CD14-positive monocyte (primary cell): ENCODE measurements around the gene GRIN1. TPM values are rescaled to one million over a fixed set of nuclear protein-coding genes. Genes with fewer than 3 reads are reported as not detected.
A peak's percentile ranks its signal among the peaks of the same experiment; 100 is the strongest.

Experiments used
- DNase-seq, 3 donors: peaks; one replicate each; pipeline ENCODE4 v3.0.0-alpha.2; 2011 to 2022
- H2AFZ ChIP-seq: 2 replicates; pipeline ENCODE4 v1.6.0; 2012; ENCODE audit warnings: mild to moderate bottlenecking, low read depth, low read length, inconsistent platforms; ENCODE audit not compliant: insufficient read depth, poor library complexity, severe bottlenecking
- H3K27ac ChIP-seq, 2 donors: 1 replicate in 1 of 2; 2 replicates in 1 of 2; pipeline ENCODE4 v1.5.1; 2012 to 2013; ENCODE audit warnings: low read length in 2 of 2, control low read depth in 1 of 2, inconsistent platforms in 1 of 2, low read depth in 1 of 2, mild to moderate bottlenecking in 1 of 2
- H3K27me3 ChIP-seq, 2 donors: one replicate each; pipeline versions ENCODE4 v1.6.0 to v1.6.1; 2011 to 2013; ENCODE audit warnings: low read length in 2 of 2; ENCODE audit not compliant: control insufficient read depth in 2 of 2, insufficient read depth in 2 of 2
- H3K36me3 ChIP-seq, 2 donors: replicated peaks in 1 of 2; 1 replicate in 1 of 2; 2 replicates in 1 of 2; pipeline versions ENCODE4 v1.5.1 to v1.6.1; 2012 to 2013; ENCODE audit warnings: low read length in 2 of 2, control low read depth in 1 of 2, inconsistent platforms in 1 of 2, mild to moderate bottlenecking in 1 of 2; ENCODE audit not compliant: insufficient read depth in 2 of 2, control insufficient read depth in 1 of 2
- H3K4me1 ChIP-seq, 2 donors: 1 replicate in 1 of 2; 2 replicates in 1 of 2; pipeline versions ENCODE4 v1.5.1 to v1.6.1; 2012 to 2013; ENCODE audit warnings: low read length in 2 of 2, control low read depth in 1 of 2, inconsistent platforms in 1 of 2, mild to moderate bottlenecking in 1 of 2, moderate library complexity in 1 of 2; ENCODE audit not compliant: insufficient read depth in 2 of 2, control insufficient read depth in 1 of 2
- H3K4me2 ChIP-seq: replicated peaks from 2 replicates; pipeline ENCODE3; 2012; ENCODE audit warnings: low read length, moderate library complexity, mild to moderate bottlenecking; ENCODE audit not compliant: poor library complexity, severe bottlenecking; ENCODE audit errors: extremely low read depth
- H3K4me3 ChIP-seq, 3 experiments: fragments of 200-600 bp in 1 of 3; sonication (generic) in 1 of 3; replicated peaks in 1 of 3; 1 replicate in 2 of 3; 2 replicates in 1 of 3; pipeline ENCODE4 v1.5.1; 2011 to 2013; ENCODE audit warnings: low read length in 3 of 3, mild to moderate bottlenecking in 3 of 3, control low read depth in 2 of 3, low read depth in 2 of 3, inconsistent platforms in 1 of 3, moderate library complexity in 1 of 3
- H3K79me2 ChIP-seq: 2 replicates; pipeline ENCODE4 v1.6.0; 2012; ENCODE audit warnings: mild to moderate bottlenecking, control low read depth, inconsistent platforms, low read length, moderate library complexity; ENCODE audit not compliant: insufficient read depth
- H3K9ac ChIP-seq: 2 replicates; pipeline ENCODE4 v1.6.0; 2017; ENCODE audit warnings: low read length, mild to moderate bottlenecking; ENCODE audit not compliant: insufficient read depth, poor library complexity, severe bottlenecking
- H3K9me3 ChIP-seq, 2 donors: replicated peaks in 1 of 2; 1 replicate in 1 of 2; 2 replicates in 1 of 2; pipeline versions ENCODE4 v1.5.1 to v1.6.1; 2012 to 2013; ENCODE audit warnings: low read length in 2 of 2, control low read depth in 1 of 2; ENCODE audit not compliant: control insufficient read depth in 1 of 2, insufficient read depth in 1 of 2
- H4K20me1 ChIP-seq: 2 replicates; pipeline ENCODE4 v1.6.0; 2012; ENCODE audit warnings: mild to moderate bottlenecking, low read length, control low read depth, moderate library complexity; ENCODE audit not compliant: insufficient read depth
- H3K27ac Mint-ChIP-seq, 7 donors: one replicate each; pipeline ENCODE4 v1.8.0; 2020; ENCODE audit warnings: mild to moderate bottlenecking in 7 of 7, mixed read lengths in 7 of 7, moderate library complexity in 6 of 7, inconsistent platforms in 2 of 7
- H3K27me3 Mint-ChIP-seq, 3 donors: one replicate each; pipeline ENCODE4 v1.8.0; 2021 to 2022; ENCODE audit warnings: low read depth in 3 of 3, mild to moderate bottlenecking in 3 of 3, mixed read lengths in 3 of 3, moderate library complexity in 3 of 3, inconsistent platforms in 1 of 3
- H3K36me3 Mint-ChIP-seq, 2 donors: one replicate each; pipeline ENCODE4 v1.8.0; 2020; ENCODE audit warnings: mixed read lengths in 2 of 2, inconsistent platforms in 1 of 2, mild to moderate bottlenecking in 1 of 2
- H3K4me1 Mint-ChIP-seq: one replicate; pipeline ENCODE4 v1.8.0; 2020; ENCODE audit warnings: mild to moderate bottlenecking, mixed read lengths
- H3K4me3 Mint-ChIP-seq, 2 donors: one replicate each; pipeline ENCODE4 v1.8.0; 2020; ENCODE audit warnings: mild to moderate bottlenecking in 2 of 2, mixed read lengths in 2 of 2, moderate library complexity in 1 of 2
- H3K9me3 Mint-ChIP-seq, 7 donors: one replicate each; pipeline ENCODE4 v1.8.0; 2020 to 2022; ENCODE audit warnings: mixed read lengths in 7 of 7, mild to moderate bottlenecking in 6 of 7, moderate library complexity in 6 of 7, inconsistent platforms in 2 of 7
- WGBS: methylation state at CpG from one replicate; pipeline ENCODE4 v1.1.5; 2013; ENCODE audit warnings: missing lambda C conversion rate; ENCODE audit not compliant: insufficient coverage; 5-methylcytosine and 5-hydroxymethylcytosine counted together
- intact Hi-C, 2 donors: fragments of 100-400 bp; cut with micrococcal nuclease; formaldehyde crosslinking; loops; one replicate each; pipeline versions ENCODE4 v1.15.0 to v1.15.1; 2023
- polyA plus RNA-seq, 3 donors: library from polyadenylated mRNA; depleted of rRNA in 1 of 3; unstranded in 2 of 3; stranded (reverse) in 1 of 3; fragments of 300-500 nt in 2 of 3; fragments of >200 nt in 1 of 3; fragmentation: Illumina TruSeq in 2 of 3; gene quantifications; 1 replicate in 2 of 3; 2 replicates in 1 of 3; pipeline ENCODE4 v1.2.3, GENCODE V29; 2012 to 2021
- TF ChIP-seq, protein P1 (sequence below): fragments of 200-600 bp; IDR thresholded peaks from one replicate; pipeline ENCODE4 v1.8.0; 2022; ENCODE audit warnings: antibody characterized with exemption, mild to moderate bottlenecking

GRIN1 gene
- polyA plus RNA-seq, 3 donors: not detected

- no peak overlapping the region for H3K9ac ChIP-seq
- H3K9me3 Mint-ChIP-seq: peaks cover 3 to 19% (median 14%) of the 10 kb centered on the region in 7 donors
- H3K4me3 ChIP-seq: peak overlapping the region in 1 of 3 experiments; percentile 82
- H4K20me1 ChIP-seq: no peaks in the 10 kb centered on the region
- no peak overlapping the region for H3K27ac Mint-ChIP-seq
- peak overlapping the region; percentile 80 to 99 for H3K4me3 Mint-ChIP-seq
- H3K79me2 ChIP-seq: no peaks in the 10 kb centered on the region
- peaks cover 0 to 25% of the 10 kb centered on the region in 2 donors for H3K27me3 ChIP-seq
- intact Hi-C loops: loop anchor here in 1 of 2 donors (5.0 kb wide), 1 partner anchor 94 kb away; the partner anchor contains the start of gene RNF208
- WGBS: 66% methylated on average over 16 of the region's 19 CpGs
- H3K4me1 ChIP-seq: peaks cover 33 to 42% of the 10 kb centered on the region in 2 donors
- H2AFZ ChIP-seq: no peak overlapping the region
- peaks cover 26% of the 10 kb centered on the region for H3K4me1 Mint-ChIP-seq
- TF ChIP-seq, protein P1, sequence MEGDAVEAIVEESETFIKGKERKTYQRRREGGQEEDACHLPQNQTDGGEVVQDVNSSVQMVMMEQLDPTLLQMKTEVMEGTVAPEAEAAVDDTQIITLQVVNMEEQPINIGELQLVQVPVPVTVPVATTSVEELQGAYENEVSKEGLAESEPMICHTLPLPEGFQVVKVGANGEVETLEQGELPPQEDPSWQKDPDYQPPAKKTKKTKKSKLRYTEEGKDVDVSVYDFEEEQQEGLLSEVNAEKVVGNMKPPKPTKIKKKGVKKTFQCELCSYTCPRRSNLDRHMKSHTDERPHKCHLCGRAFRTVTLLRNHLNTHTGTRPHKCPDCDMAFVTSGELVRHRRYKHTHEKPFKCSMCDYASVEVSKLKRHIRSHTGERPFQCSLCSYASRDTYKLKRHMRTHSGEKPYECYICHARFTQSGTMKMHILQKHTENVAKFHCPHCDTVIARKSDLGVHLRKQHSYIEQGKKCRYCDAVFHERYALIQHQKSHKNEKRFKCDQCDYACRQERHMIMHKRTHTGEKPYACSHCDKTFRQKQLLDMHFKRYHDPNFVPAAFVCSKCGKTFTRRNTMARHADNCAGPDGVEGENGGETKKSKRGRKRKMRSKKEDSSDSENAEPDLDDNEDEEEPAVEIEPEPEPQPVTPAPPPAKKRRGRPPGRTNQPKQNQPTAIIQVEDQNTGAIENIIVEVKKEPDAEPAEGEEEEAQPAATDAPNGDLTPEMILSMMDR: no peak
- H3K9me3 ChIP-seq: peaks cover 10 to 17% of the 10 kb centered on the region in 2 donors
- peaks cover 0 to 3% of the 10 kb centered on the region in 2 donors for H3K36me3 Mint-ChIP-seq
- DNase-seq: no peak
- H3K27me3 Mint-ChIP-seq: peaks cover 25 to 35% (median 30%) of the 10 kb centered on the region in 3 donors
- H3K36me3 ChIP-seq: no peaks in the 10 kb centered on the region
- peak overlapping the region; percentile 88 for H3K4me2 ChIP-seq
- H3K27ac ChIP-seq: no peak overlapping the region
Measured at GRCh38 chr9:137128158-137128861, 10.6 kb upstream of the GRIN1 start.

DNA sequence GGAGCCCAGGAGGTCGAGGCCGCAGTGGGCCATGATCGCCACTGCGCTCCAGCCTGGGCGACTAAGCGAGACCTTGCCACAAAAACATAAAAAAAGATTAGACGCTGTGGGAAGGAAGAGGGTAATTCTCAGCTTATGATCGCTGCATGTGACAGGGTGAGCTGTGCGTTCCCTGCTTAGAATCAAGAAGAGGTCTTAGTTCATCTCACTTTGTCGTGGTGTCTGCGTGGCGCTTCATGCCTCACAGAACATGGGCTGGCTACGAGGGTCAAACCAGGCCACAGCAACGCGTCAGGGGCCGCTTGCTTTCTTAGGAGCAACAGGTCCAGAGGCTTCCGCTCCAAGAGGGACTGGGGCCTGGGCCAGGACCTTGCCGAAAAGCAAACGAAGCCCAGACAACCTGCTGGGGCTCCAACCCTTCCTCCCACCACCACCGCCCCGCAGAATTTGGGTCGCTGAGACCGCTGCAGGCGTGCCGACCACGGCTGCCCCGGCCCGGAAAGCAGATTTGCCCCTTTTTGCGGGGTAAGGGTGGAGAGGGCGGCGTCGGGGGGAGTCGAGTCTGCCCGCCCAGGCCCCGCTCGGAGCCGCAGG lies 10.0 kb upstream of the GRIN1 start:
- H3K9me3 ChIP-seq: peaks cover 10 to 17% of the 10 kb centered on the region in 2 donors
- no peak overlapping the region for H3K27ac ChIP-seq
- intact Hi-C loops: loop anchor here in 1 of 2 donors (5.0 kb wide), 1 partner anchor 93 kb away; the partner anchor contains the start of gene RNF208
- H3K79me2 ChIP-seq: no peaks in the 10 kb centered on the region
- peak overlapping the region; percentile 63 to 82 (median 67) for H3K4me3 ChIP-seq
- Mint-ChIP-seq H3K4me1 (peaks cover 26% of the 10 kb centered on the region), H3K27ac (no peak overlapping the region), H3K36me3 (peaks cover 0 to 3% of the 10 kb centered on the region in 2 donors), H3K9me3 (peaks cover 3 to 19% (median 14%) of the 10 kb centered on the region in 7 donors), H3K4me3 (peak overlapping the region; percentile 80 to 99), H3K27me3 (peaks cover 28 to 42% (median 32%) of the 10 kb centered on the region in 3 donors)
- no peaks in the 10 kb centered on the region for H3K36me3 ChIP-seq
- peaks cover 0 to 25% of the 10 kb centered on the region in 2 donors for H3K27me3 ChIP-seq
- no peaks in the 10 kb centered on the region for H4K20me1 ChIP-seq
- 20% methylated on average over 29 of the region's 37 CpGs for WGBS
- TF ChIP-seq, protein P1: no peak
- H2AFZ ChIP-seq: peak overlapping the region; percentile 92
- peaks cover 33 to 42% of the 10 kb centered on the region in 2 donors for H3K4me1 ChIP-seq
- H3K9ac ChIP-seq: peak overlapping the region; percentile 60
- no peak for DNase-seq
- H3K4me2 ChIP-seq: peak overlapping the region; percentile 88
